Mesenchymal stem cell (in vitro differentiated cells and primary cell): ENCODE measurements around the gene CCL23.

ENCODE experiments used
- DNase-seq: peaks from one replicate; pipeline ENCODE4 v3.0.0-alpha.2; 2013
- H2AFZ ChIP-seq: one replicate; pipeline ENCODE4 v1.6.1; 2013; ENCODE audit warnings: low read depth, mild to moderate bottlenecking, control low read depth, inconsistent platforms, low read length, moderate library complexity
- H2AK5ac ChIP-seq: 2 replicates; pipeline ENCODE4 v1.6.1; 2013; ENCODE audit warnings: low read length, moderate library complexity, mild to moderate bottlenecking, inconsistent platforms; ENCODE audit not compliant: severe bottlenecking
- H2BK120ac ChIP-seq: one replicate; pipeline ENCODE4 v1.6.1; 2013; ENCODE audit warnings: low read depth, mild to moderate bottlenecking, inconsistent platforms, low read length, moderate library complexity
- H2BK12ac ChIP-seq, 2 experiments: one replicate each; pipeline ENCODE4 v1.6.1; 2013; ENCODE audit warnings: inconsistent platforms in 2 of 2, low read length in 2 of 2, mild to moderate bottlenecking in 2 of 2, moderate library complexity in 2 of 2, control low read depth in 1 of 2
- H2BK15ac ChIP-seq: one replicate; pipeline ENCODE4 v1.6.1; 2013; ENCODE audit warnings: mild to moderate bottlenecking, low read depth, inconsistent platforms; ENCODE audit not compliant: poor library complexity, severe bottlenecking
- H2BK5ac ChIP-seq: 2 replicates; pipeline ENCODE4 v1.6.1; 2013; ENCODE audit warnings: low read depth, mild to moderate bottlenecking, low read length, control low read depth, inconsistent platforms; ENCODE audit not compliant: poor library complexity, severe bottlenecking
- H3K14ac ChIP-seq, 2 experiments: one replicate each; pipeline ENCODE4 v1.6.1; 2013; ENCODE audit warnings: inconsistent platforms in 2 of 2, low read length in 2 of 2, control low read depth in 1 of 2, mild to moderate bottlenecking in 1 of 2, moderate library complexity in 1 of 2
- H3K18ac ChIP-seq, 2 experiments: one replicate each; pipeline ENCODE4 v1.6.1; 2013; ENCODE audit warnings: inconsistent platforms in 2 of 2, low read length in 2 of 2, control low read depth in 1 of 2, low read depth in 1 of 2, mild to moderate bottlenecking in 1 of 2
- H3K23ac ChIP-seq, 2 experiments: one replicate each; pipeline ENCODE4 v1.6.1; 2013; ENCODE audit warnings: inconsistent platforms in 2 of 2, low read length in 2 of 2, mild to moderate bottlenecking in 2 of 2, moderate library complexity in 2 of 2, control low read depth in 1 of 2
- H3K27ac ChIP-seq: 2 replicates; pipeline ENCODE4 v1.5.1; 2013; ENCODE audit warnings: mild to moderate bottlenecking, moderate library complexity, low read length, control low read depth, inconsistent platforms; ENCODE audit not compliant: poor library complexity, severe bottlenecking
- H3K27me3 ChIP-seq, 2 experiments: 2 replicates each; pipeline versions ENCODE4 v1.6.1 to v1.7.0; 2013; ENCODE audit warnings: low read length in 2 of 2, mild to moderate bottlenecking in 2 of 2, moderate library complexity in 2 of 2, control low read depth in 1 of 2, inconsistent platforms in 1 of 2; ENCODE audit not compliant: control insufficient read depth in 1 of 2, insufficient read depth in 1 of 2
- H3K36me3 ChIP-seq, 2 experiments: 2 replicates each; pipeline versions ENCODE4 v1.6.1 to v1.7.0; 2013; ENCODE audit warnings: low read length in 2 of 2, control low read depth in 1 of 2, inconsistent platforms in 1 of 2, low read depth in 1 of 2, mild to moderate bottlenecking in 1 of 2; ENCODE audit not compliant: insufficient read depth in 2 of 2, control insufficient read depth in 1 of 2
- H3K4ac ChIP-seq, 2 experiments: one replicate each; pipeline ENCODE4 v1.6.1; 2013; ENCODE audit warnings: inconsistent platforms in 2 of 2, low read length in 2 of 2, mild to moderate bottlenecking in 2 of 2, moderate library complexity in 2 of 2, control low read depth in 1 of 2, low read depth in 1 of 2
- H3K4me1 ChIP-seq: 2 replicates; pipeline ENCODE4 v1.6.1; 2013; ENCODE audit warnings: low read depth, low read length, control low read depth; ENCODE audit not compliant: control insufficient read depth, insufficient read depth
- H3K4me2 ChIP-seq: 2 replicates; pipeline ENCODE4 v1.6.1; 2013; ENCODE audit warnings: low read length, mild to moderate bottlenecking, inconsistent platforms; ENCODE audit not compliant: poor library complexity, severe bottlenecking
- H3K4me3 ChIP-seq, 2 experiments: 2 replicates each; pipeline versions ENCODE4 v1.5.1 to v1.7.0; 2013; ENCODE audit warnings: low read length in 2 of 2, mild to moderate bottlenecking in 2 of 2, control low read depth in 1 of 2, low read depth in 1 of 2; ENCODE audit not compliant: insufficient read depth in 1 of 2
- H3K79me1 ChIP-seq: replicated peaks from 2 replicates; pipeline ENCODE4 v1.6.1; 2013; ENCODE audit warnings: mild to moderate bottlenecking, control low read depth, low read length, inconsistent platforms; ENCODE audit not compliant: poor library complexity, severe bottlenecking
- H3K9ac ChIP-seq: 2 replicates; pipeline ENCODE4 v1.7.0; 2013; ENCODE audit warnings: mild to moderate bottlenecking, low read length, moderate library complexity
- H3K9me3 ChIP-seq: 2 replicates; pipeline ENCODE4 v1.7.0; 2013; ENCODE audit warnings: mild to moderate bottlenecking, low read length; ENCODE audit not compliant: control insufficient read depth
- H4K8ac ChIP-seq: one replicate; pipeline ENCODE4 v1.6.1; 2013; ENCODE audit warnings: inconsistent platforms, mild to moderate bottlenecking, low read length, moderate library complexity
- H4K91ac ChIP-seq: one replicate; pipeline ENCODE4 v1.6.1; 2013; ENCODE audit warnings: mild to moderate bottlenecking, low read length, inconsistent platforms
- WGBS: methylation state at CpG from one replicate; pipeline ENCODE4 v1.1.7; 2013; ENCODE audit warnings: mixed read lengths; 5-methylcytosine and 5-hydroxymethylcytosine counted together

CCL23 gene

DNA sequence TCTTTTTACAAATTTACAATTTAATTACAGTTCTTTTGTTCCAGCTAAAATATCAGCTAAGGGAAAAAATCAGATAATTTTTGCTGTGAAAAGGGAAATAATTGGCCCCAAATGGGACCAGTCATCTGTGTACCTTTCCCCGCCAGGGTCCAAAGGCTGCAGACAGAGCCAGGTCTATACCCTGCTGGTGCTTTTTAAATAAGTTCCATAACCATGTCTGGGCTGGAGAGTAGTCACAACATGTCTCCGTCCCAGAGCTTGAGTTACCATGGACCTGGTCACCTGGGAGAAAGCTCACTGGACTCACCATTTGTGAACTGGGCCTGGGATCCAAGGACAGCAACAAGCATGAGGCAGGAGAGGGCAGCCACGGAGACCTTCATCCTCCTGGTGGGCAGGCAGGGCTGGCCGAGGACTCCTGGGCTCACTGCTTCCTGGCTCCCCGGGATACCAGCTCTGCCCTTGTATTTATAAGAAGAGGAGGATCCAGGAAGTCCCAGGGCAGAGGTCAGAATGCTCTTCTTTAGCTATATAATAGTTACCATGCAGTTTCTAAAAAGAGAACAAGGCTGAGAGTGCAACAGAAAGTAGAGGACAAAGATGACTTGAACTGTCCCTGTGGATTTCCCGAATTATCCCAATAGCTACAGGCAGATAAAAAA, 16.5 kb downstream of the CCL23 start, which contains the start of gene CCL15:
Gene CCL15, minus strand, starts transcription at position 444 of the 662 bp plus-strand sequence. Its CDS starts 61 bp downstream, at position 383.
- H2AFZ ChIP-seq: peak within 1 kb of the TSS; percentile 8
- H3K27me3 ChIP-seq: peaks cover 0 to 32% of the 10 kb centered on the region in 2 experiments
- no peaks in the 10 kb centered on the region for H3K4me1 ChIP-seq
- no peak for DNase-seq
- H3K4me2 ChIP-seq: no peak within 1 kb of the TSS
- 53% methylated on average over 5 of the region's 6 CpGs for WGBS
- H3K4ac ChIP-seq: no peak within 1 kb of the TSS
- no peaks in the 10 kb centered on the region for H3K9me3 ChIP-seq
- H2BK12ac ChIP-seq: no peak within 1 kb of the TSS
- H3K23ac ChIP-seq: no peak within 1 kb of the TSS
- H3K9ac ChIP-seq: no peak within 1 kb of the TSS
- H3K18ac ChIP-seq: no peak within 1 kb of the TSS
- H2BK15ac ChIP-seq: no peak within 1 kb of the TSS
- H2AK5ac ChIP-seq: no peak within 1 kb of the TSS
- no peak within 1 kb of the TSS for H3K14ac ChIP-seq
- H3K36me3 ChIP-seq: no peaks in the 10 kb centered on the region
- H2BK120ac ChIP-seq: no peak within 1 kb of the TSS
- H4K8ac ChIP-seq: no peak within 1 kb of the TSS
- no peak within 1 kb of the TSS for H2BK5ac ChIP-seq
- no peaks in the 10 kb centered on the region for H3K79me1 ChIP-seq
- no peak within 1 kb of the TSS for H4K91ac ChIP-seq
- no peak within 1 kb of the TSS for H3K4me3 ChIP-seq
- H3K27ac ChIP-seq: no peak within 1 kb of the TSS

DNA sequence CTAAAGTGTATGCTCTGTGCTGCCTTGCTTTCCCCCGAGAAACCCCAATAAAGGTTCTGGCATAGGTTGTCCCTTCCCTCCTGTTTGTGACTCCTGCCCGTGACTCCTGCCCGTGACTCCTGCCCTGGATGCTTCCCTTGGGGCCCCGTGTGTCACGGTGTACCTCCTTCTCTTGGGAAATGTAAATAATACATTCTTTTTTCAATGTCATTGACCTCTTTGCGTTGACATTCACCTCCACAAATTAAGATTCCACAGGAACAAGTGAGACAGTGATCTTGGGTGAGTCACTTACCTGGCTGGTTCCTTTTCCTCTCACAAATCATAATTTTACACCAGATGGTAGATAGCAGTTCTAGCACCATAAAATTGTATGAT, 17.1 kb downstream of the CCL23 start:
- H3K9me3 ChIP-seq: no peaks in the 10 kb centered on the region
- H2BK5ac ChIP-seq: no peak overlapping the region
- no peaks in the 10 kb centered on the region for H3K79me1 ChIP-seq
- no peak overlapping the region for H4K91ac ChIP-seq
- no peak overlapping the region for H3K4ac ChIP-seq
- H3K4me2 ChIP-seq: no peak overlapping the region
- no peak overlapping the region for H3K27ac ChIP-seq
- WGBS: 60% methylated on average over 6 of the region's 6 CpGs
- no peak overlapping the region for H2AK5ac ChIP-seq
- no peak overlapping the region for H3K18ac ChIP-seq
- H2BK120ac ChIP-seq: no peak overlapping the region
- H3K4me3 ChIP-seq: no peak overlapping the region
- no peak overlapping the region for H3K23ac ChIP-seq
- no peak overlapping the region for H4K8ac ChIP-seq
- H3K9ac ChIP-seq: no peak overlapping the region
- no peak overlapping the region for H2AFZ ChIP-seq
- no peak for DNase-seq
- no peaks in the 10 kb centered on the region for H3K36me3 ChIP-seq
- no peak overlapping the region for H3K14ac ChIP-seq
- H3K4me1 ChIP-seq: no peaks in the 10 kb centered on the region
- H2BK12ac ChIP-seq: no peak overlapping the region
- no peak overlapping the region for H2BK15ac ChIP-seq
- H3K27me3 ChIP-seq: peaks cover 0 to 32% of the 10 kb centered on the region in 2 experiments

DNA sequence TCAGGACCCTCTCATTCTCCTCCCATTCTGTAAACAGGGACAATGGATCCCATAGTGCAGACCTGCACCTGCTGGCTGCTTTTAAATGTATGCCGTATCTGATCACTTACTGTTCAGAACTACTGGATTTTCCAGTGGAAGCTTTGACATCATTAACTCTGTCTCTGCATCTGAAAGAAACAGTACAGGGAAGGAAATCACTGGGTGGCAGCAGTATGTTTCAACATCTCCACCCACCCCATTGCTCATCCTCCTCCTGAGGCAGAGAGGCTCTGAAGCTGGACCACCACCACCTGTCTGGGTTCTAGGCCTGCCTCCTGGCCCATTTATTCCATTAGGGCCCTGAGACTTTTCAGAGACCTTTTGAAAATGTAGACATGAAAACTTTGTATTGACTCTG, 19.0 kb downstream of the CCL23 start:
- Histone ChIP-seq H3K23ac (no peak overlapping the region), H3K9ac (no peak overlapping the region), H3K4me2 (no peak overlapping the region), H3K4me1 (no peaks in the 10 kb centered on the region), H3K36me3 (no peaks in the 10 kb centered on the region), H2AK5ac (no peak overlapping the region), H2BK12ac (no peak overlapping the region), H3K14ac (no peak overlapping the region), H2BK5ac (no peak overlapping the region), H4K8ac (no peak overlapping the region), H2BK15ac (no peak overlapping the region), H3K4ac (no peak overlapping the region), H2BK120ac (no peak overlapping the region), H3K18ac (no peak overlapping the region), H3K9me3 (no peaks in the 10 kb centered on the region), H3K79me1 (no peaks in the 10 kb centered on the region), H4K91ac (no peak overlapping the region), H2AFZ (no peak overlapping the region), H3K27ac (no peak overlapping the region), H3K27me3 (peaks cover 0 to 27% of the 10 kb centered on the region in 2 experiments), H3K4me3 (no peak overlapping the region)
- no peak for DNase-seq
- 100% methylated on average over 1 of the region's 1 CpG for WGBS

DNA sequence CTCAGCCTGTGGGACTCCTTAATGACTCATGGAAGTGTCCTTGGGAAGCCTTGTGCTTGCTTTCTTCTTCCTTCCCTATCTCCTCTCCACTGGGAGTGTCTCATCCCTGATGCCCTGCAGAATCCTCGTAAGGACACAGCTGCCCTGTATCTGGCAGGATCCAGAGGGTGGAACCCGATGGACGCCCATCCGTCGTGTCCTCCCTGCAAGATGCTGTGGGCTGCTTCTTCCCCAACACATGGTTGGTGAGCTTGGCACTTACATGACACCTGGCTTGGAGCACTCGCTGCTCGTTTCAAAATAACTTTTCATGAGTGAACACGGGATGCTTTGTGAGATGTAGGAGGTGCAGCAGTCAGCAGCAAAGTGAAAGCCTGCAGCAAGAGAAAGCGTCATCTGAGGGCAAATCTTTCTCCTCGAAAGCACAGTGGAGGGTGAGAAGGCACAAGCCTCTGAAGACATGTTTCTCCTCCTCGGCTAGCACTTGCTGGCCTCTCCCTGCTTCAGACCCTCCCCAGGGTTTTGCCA, 19.7 kb downstream of the CCL23 start:
- Histone ChIP-seq H3K27me3 (peaks cover 0 to 24% of the 10 kb centered on the region in 2 experiments), H3K36me3 (no peaks in the 10 kb centered on the region), H3K4me3 (no peak overlapping the region), H2BK15ac (no peak overlapping the region), H2AK5ac (no peak overlapping the region), H3K14ac (no peak overlapping the region), H4K8ac (no peak overlapping the region), H3K4me2 (no peak overlapping the region), H3K4ac (no peak overlapping the region), H3K4me1 (no peaks in the 10 kb centered on the region), H3K79me1 (no peaks in the 10 kb centered on the region), H2AFZ (no peak overlapping the region), H2BK12ac (no peak overlapping the region), H2BK120ac (no peak overlapping the region), H3K27ac (no peak overlapping the region), H3K23ac (no peak overlapping the region), H2BK5ac (no peak overlapping the region), H3K9ac (no peak overlapping the region), H3K18ac (no peak overlapping the region), H3K9me3 (no peaks in the 10 kb centered on the region), H4K91ac (no peak overlapping the region)
- DNase-seq: no peak
- 73% methylated on average over 11 of the region's 11 CpGs for WGBS
